Osteoblast (primary cell): Measurements from ENCODE around the gene NQO2. TPM values are rescaled to one million over a fixed set of nuclear protein-coding genes. Genes with fewer than 3 reads are reported as not detected.
"Not testable (repeated sequence)": the region's sequence is repeated elsewhere in the genome, so short reads cannot be mapped to it uniquely, and the experiment has no call there.

ENCODE experiments used
- DNase-seq: peaks from one replicate; pipeline ENCODE4 v3.0.0; 2011; ENCODE audit warnings: low spot score, mixed read lengths; ENCODE audit not compliant: insufficient read length; ENCODE audit errors: missing footprints
- H2AFZ ChIP-seq: 2 replicates; pipeline ENCODE4 v1.6.0; 2011; ENCODE audit warnings: mild to moderate bottlenecking, low read length
- H3K27ac ChIP-seq: 2 replicates; pipeline ENCODE4 v1.5.1; 2011; ENCODE audit warnings: mild to moderate bottlenecking, low read depth, low read length, moderate library complexity
- H3K27me3 ChIP-seq: 2 replicates; pipeline ENCODE4 v1.6.0; 2012; ENCODE audit warnings: mild to moderate bottlenecking, control low read depth, inconsistent platforms, low read length, moderate library complexity; ENCODE audit not compliant: insufficient read depth
- H3K36me3 ChIP-seq: 2 replicates; pipeline ENCODE4 v1.5.1; 2011; ENCODE audit warnings: mild to moderate bottlenecking, low read length, control low read depth, moderate library complexity; ENCODE audit not compliant: insufficient read depth
- H3K4me1 ChIP-seq: 2 replicates; pipeline ENCODE4 v1.5.1; 2011; ENCODE audit warnings: mild to moderate bottlenecking, low read length, control low read depth, moderate library complexity; ENCODE audit not compliant: insufficient read depth
- H3K4me2 ChIP-seq: 2 replicates; pipeline ENCODE4 v1.6.0; 2011; ENCODE audit warnings: mild to moderate bottlenecking, low read length; ENCODE audit not compliant: insufficient read depth
- H3K4me3 ChIP-seq: fragments of 200-600 bp; sonication (generic); 3 replicates; pipeline ENCODE4 v1.5.1; 2012; ENCODE audit warnings: mild to moderate bottlenecking, low read length, inconsistent platforms; ENCODE audit not compliant: insufficient read depth
- H3K79me2 ChIP-seq: 2 replicates; pipeline ENCODE4 v1.6.0; 2012; ENCODE audit warnings: mild to moderate bottlenecking, low read length, control low read depth, inconsistent platforms; ENCODE audit not compliant: insufficient read depth
- H3K9me3 ChIP-seq: 2 replicates; pipeline ENCODE4 v1.5.1; 2011; ENCODE audit warnings: low read depth, low read length, control low read depth
- H4K20me1 ChIP-seq: 2 replicates; pipeline ENCODE4 v1.6.0; 2012; ENCODE audit warnings: mild to moderate bottlenecking, low read length, control low read depth; ENCODE audit not compliant: insufficient read depth
- CTCF ChIP-seq: IDR thresholded peaks from 2 replicates; pipeline ENCODE4 v1.5.1; 2011; ENCODE audit warnings: mild to moderate bottlenecking, low read depth, low read length, moderate library complexity; ENCODE audit errors: extremely low read depth
- total RNA-seq: library from RNA; depleted of rRNA; stranded (reverse); fragments of >200 nt; gene quantifications from 2 replicates; pipeline ENCODE4 v1.2.3, GENCODE V29; 2012

The NQO2 gene
- total RNA-seq, 1 donor, result 45.2 TPM

GRCh38 chr6:2971420-2972218 lies 28.1 kb upstream of the NQO2 start, which contains the start of gene SERPINB6:
Gene SERPINB6 (minus strand): TSS chr6:2971567. CDS start chr6:2959332, 12,235 bp downstream.
- Histone ChIP-seq H3K4me1 (peaks cover 28% of the 10 kb centered on the region), H3K4me3 (peak within 1 kb of the TSS; percentile 72), H3K36me3 (no peaks in the 10 kb centered on the region), H3K27ac (peak within 1 kb of the TSS; percentile 67), H3K4me2 (peak within 1 kb of the TSS; percentile 73), H3K79me2 (peaks cover 36% of the 10 kb centered on the region), H3K9me3 (no peaks in the 10 kb centered on the region), H3K27me3 (no peaks in the 10 kb centered on the region), H2AFZ (peak within 1 kb of the TSS; percentile 64), H4K20me1 (no peaks in the 10 kb centered on the region)
- DNase-seq, result peak; percentile 95
- TF ChIP-seq CTCF, result no peak

GRCh38 chr6:2972219-2972487 lies 27.5 kb upstream of the NQO2 start:
- not testable (repeated sequence) for H3K9me3 ChIP-seq, H3K36me3 ChIP-seq, H3K27me3 ChIP-seq, H4K20me1 ChIP-seq, DNase-seq
- H3K27ac ChIP-seq, result peak overlapping the region; percentile 59
- peak overlapping the region; percentile 73 for H3K4me2 ChIP-seq
- H3K4me3 ChIP-seq, result peak overlapping the region; percentile 72
- H3K4me1 ChIP-seq, result peaks cover 33% of the 10 kb centered on the region
- peaks cover 31% of the 10 kb centered on the region for H3K79me2 ChIP-seq
- H2AFZ ChIP-seq, result peak overlapping the region; percentile 64

- H3K36me3 ChIP-seq, H3K9me3 ChIP-seq, H3K4me3 ChIP-seq, H2AFZ ChIP-seq, H3K27me3 ChIP-seq, DNase-seq, H3K4me2 ChIP-seq, H4K20me1 ChIP-seq, H3K27ac ChIP-seq: not testable (repeated sequence)
- Histone ChIP-seq H3K4me1 (peaks cover 36% of the 10 kb centered on the region), H3K79me2 (peaks cover 27% of the 10 kb centered on the region)
Measured at GRCh38 chr6:2972685-2973084, 27.0 kb upstream of the NQO2 start.

GRCh38 chr6:2973180-2973579 lies 26.5 kb upstream of the NQO2 start:
- H3K4me3 ChIP-seq, H3K36me3 ChIP-seq, H4K20me1 ChIP-seq, H3K27ac ChIP-seq, DNase-seq, H3K9me3 ChIP-seq, H3K27me3 ChIP-seq, H2AFZ ChIP-seq, H3K4me2 ChIP-seq: not testable (repeated sequence)
- H3K4me1 ChIP-seq, result peaks cover 36% of the 10 kb centered on the region
- peaks cover 22% of the 10 kb centered on the region for H3K79me2 ChIP-seq

- Histone ChIP-seq H4K20me1 (no peaks in the 10 kb centered on the region), H3K9me3 (no peaks in the 10 kb centered on the region), H3K4me1 (peaks cover 36% of the 10 kb centered on the region), H2AFZ (peak overlapping the region; percentile 10), H3K27me3 (no peaks in the 10 kb centered on the region), H3K79me2 (peaks cover 17% of the 10 kb centered on the region), H3K4me2 (peak overlapping the region; percentile 10), H3K36me3 (no peaks in the 10 kb centered on the region), H3K27ac (no peak overlapping the region), H3K4me3 (no peak overlapping the region)
- peak; percentile 49 for DNase-seq
- TF ChIP-seq CTCF, result no peak
Measured at GRCh38 chr6:2973676-2974075, 26.0 kb upstream of the NQO2 start.
